MM.1S (cell line): Measurements from ENCODE around the gene PVRIG.

ENCODE experiments used
- CTCF ChIP-seq: fragments of 300-600 bp; sonication (generic); IDR thresholded peaks from 2 replicates; pipeline ENCODE4 v1.5.1; 2016; ENCODE audit warnings: antibody characterized with exemption, low read length, mixed read lengths
- EZH2phosphoT487 ChIP-seq: fragments of 300-600 bp; sonication (generic); IDR thresholded peaks from 2 replicates; pipeline ENCODE4 v1.6.1; 2018; ENCODE audit warnings: antibody characterized with exemption, low read length

GRCh38 chr7:100198266-100198665, 21.5 kb upstream of the PVRIG start:
- TF ChIP-seq CTCF (no peak), EZH2phosphoT487 (no peak)
